GM18508 (cell line): ENCODE results near the gene CHST14.
"Not testable (repeated sequence)": the region's sequence is repeated elsewhere in the genome, so short reads cannot be mapped to it uniquely, and the experiment has no call there.

ENCODE experiments used
- ATAC-seq: cut with Tn5 transposase; IDR thresholded peaks from one replicate; pipeline ENCODE4 v1.9.1; 2021; ENCODE audit warnings: moderate number of reproducible peaks; ENCODE audit not compliant: insufficient read depth, unreplicated experiment

Gene CHST14

GRCh38 chr15:40439960-40440742 lies 30.6 kb upstream of the CHST14 start:
- ATAC-seq: no peak

- peak; percentile 73 for ATAC-seq
Observed at GRCh38 chr15:40440743-40441564, 29.8 kb upstream of the CHST14 start, which contains the start of gene BAHD1. Gene BAHD1 (plus strand): TSS chr15:40440953. CDS start chr15:40458465, 17,512 bp downstream.

GRCh38 chr15:40441565-40442531 lies 28.9 kb upstream of the CHST14 start:
- ATAC-seq: no peak

- no peak for ATAC-seq
Observed at GRCh38 chr15:40443255-40443654, 27.5 kb upstream of the CHST14 start.

- no peak for ATAC-seq
Observed at GRCh38 chr15:40443846-40444245, 26.9 kb upstream of the CHST14 start.

GRCh38 chr15:40444736-40445135 lies 26.0 kb upstream of the CHST14 start:
- no peak for ATAC-seq

- ATAC-seq: no peak
Observed at GRCh38 chr15:40445421-40445922, 25.3 kb upstream of the CHST14 start.

- ATAC-seq: no peak
Observed at GRCh38 chr15:40446144-40446543, 24.6 kb upstream of the CHST14 start.

- ATAC-seq: no peak
Observed at GRCh38 chr15:40448354-40448753, 22.4 kb upstream of the CHST14 start.

- no peak for ATAC-seq
Observed at GRCh38 chr15:40449275-40449674, 21.5 kb upstream of the CHST14 start.

- no peak for ATAC-seq
Observed at GRCh38 chr15:40450047-40450446, 20.7 kb upstream of the CHST14 start.

- no peak for ATAC-seq
Observed at GRCh38 chr15:40451527-40452158, 19.1 kb upstream of the CHST14 start.

- ATAC-seq: no peak
Observed at GRCh38 chr15:40452296-40453090, 18.3 kb upstream of the CHST14 start.

GRCh38 chr15:40453941-40454340 lies 16.8 kb upstream of the CHST14 start:
- not testable (repeated sequence) for ATAC-seq

- ATAC-seq: no peak
Observed at GRCh38 chr15:40454904-40455391, 15.8 kb upstream of the CHST14 start.

- ATAC-seq: no peak
Observed at GRCh38 chr15:40456299-40456712, 14.5 kb upstream of the CHST14 start.

GRCh38 chr15:40456738-40457137 lies 14.0 kb upstream of the CHST14 start:
- ATAC-seq: no peak

- ATAC-seq: no peak
Observed at GRCh38 chr15:40458495-40459371, 12.1 kb upstream of the CHST14 start.
